Endothelial cell of umbilical vein (primary cell): ENCODE data around the gene GSE1. TPM values are rescaled to one million over a fixed set of nuclear protein-coding genes. Genes with fewer than 3 reads are reported as not detected.
A peak's percentile ranks its signal among the peaks of the same experiment; 100 is the strongest.

ENCODE experiments used
- BruUV-seq: library from RNA; stranded (reverse); fragments of 400-500 nt; replicated peaks from 2 replicates; lab custom pipeline; 2021; lab: Mats Ljungman, UMichigan
- CTCF ChIA-PET: fragments of 300-600, 350-600 bp; sonication (Branson Sonifier 250); formaldehyde crosslinking; loops from one replicate; lab custom pipeline; 2021; ENCODE audit warnings: antibody characterized with exemption, inconsistent platforms; lab: Charles Lee
- POLR2A ChIA-PET: fragments of 300-600, 350-600 bp; sonication (Branson Sonifier 250); formaldehyde crosslinking; loops from one replicate; lab custom pipeline; 2021; ENCODE audit warnings: antibody characterized with exemption, inconsistent platforms; lab: Charles Lee
- DNase-seq: peaks from one replicate; pipeline ENCODE4 v3.0.0-alpha.2; 2011; ENCODE audit warnings: low read depth, low spot score
- FAIRE-seq: peaks from 2 replicates; lab custom pipeline; 2011; peaks lifted over from hg19 to GRCh38; lab: Jason Lieb, UNC
- H2AFZ ChIP-seq: 2 replicates; pipeline ENCODE4 v1.6.0; 2012; ENCODE audit warnings: low read depth, low read length, control low read depth, inconsistent platforms
- H3K27ac ChIP-seq: 2 replicates; pipeline ENCODE4 v1.5.1; 2011; ENCODE audit warnings: low read depth, mild to moderate bottlenecking, control low read depth, low read length, moderate library complexity; ENCODE audit not compliant: insufficient read depth
- H3K27me3 ChIP-seq, 2 experiments: 2 replicates each; pipeline versions ENCODE4 v1.6.0 to v1.6.1; 2011; ENCODE audit warnings: low read length in 2 of 2, mixed read lengths in 1 of 2; ENCODE audit not compliant: control insufficient read depth in 2 of 2, insufficient read depth in 2 of 2
- H3K36me3 ChIP-seq, 2 experiments: 2 replicates in 1 of 2; 3 replicates in 1 of 2; pipeline ENCODE4 v1.5.1; 2011; ENCODE audit warnings: low read length in 2 of 2, mild to moderate bottlenecking in 1 of 2, moderate library complexity in 1 of 2; ENCODE audit not compliant: control insufficient read depth in 2 of 2, insufficient read depth in 2 of 2; ENCODE audit errors: extremely low read depth in 1 of 2
- H3K4me1 ChIP-seq: 3 replicates; pipeline ENCODE4 v1.5.1; 2011; ENCODE audit warnings: mild to moderate bottlenecking, low read length; ENCODE audit not compliant: control insufficient read depth, insufficient read depth; ENCODE audit errors: extremely low read depth
- H3K4me2 ChIP-seq: 2 replicates; pipeline ENCODE4 v1.6.1; 2011; ENCODE audit warnings: low read length, control low read depth, mixed read lengths; ENCODE audit not compliant: insufficient read depth
- H3K4me3 ChIP-seq, 3 experiments: fragments of 200-600 bp in 1 of 3; sonication (generic), shearing (Covaris generic) in 1 of 3; replicated peaks in 1 of 3; 2 replicates each; pipeline ENCODE4 v1.5.1; 2011 to 2016; ENCODE audit warnings: control low read depth in 3 of 3, low read length in 3 of 3, mild to moderate bottlenecking in 2 of 3, inconsistent platforms in 1 of 3, low read depth in 1 of 3, moderate library complexity in 1 of 3; ENCODE audit not compliant: insufficient read depth in 1 of 3
- H3K79me2 ChIP-seq: 2 replicates; pipeline ENCODE4 v1.6.0; 2012; ENCODE audit warnings: low read length, inconsistent platforms; ENCODE audit not compliant: control insufficient read depth, insufficient read depth
- H3K9ac ChIP-seq: replicated peaks from 2 replicates; pipeline ENCODE3; 2011; ENCODE audit warnings: low read length, control low read depth; ENCODE audit not compliant: insufficient read depth; ENCODE audit errors: extremely low read depth
- H3K9me1 ChIP-seq: replicated peaks from 3 replicates; pipeline ENCODE4 v1.6.0; 2011; ENCODE audit warnings: mild to moderate bottlenecking, low read length; ENCODE audit not compliant: control insufficient read depth, insufficient read depth; ENCODE audit errors: extremely low read depth
- H3K9me3 ChIP-seq: replicated peaks from 2 replicates; pipeline ENCODE4 v1.5.1; 2012; ENCODE audit warnings: low read length, inconsistent platforms; ENCODE audit not compliant: control insufficient read depth, insufficient read depth
- H4K20me1 ChIP-seq: replicated peaks from 2 replicates; pipeline ENCODE3; 2011; ENCODE audit warnings: mild to moderate bottlenecking, low read length; ENCODE audit not compliant: control insufficient read depth, insufficient read depth; ENCODE audit errors: extremely low read depth
- EZH2 ChIP-seq: IDR thresholded peaks from 2 replicates; pipeline ENCODE4 v1.6.1; 2012; ENCODE audit warnings: borderline replicate concordance, low read depth, mild to moderate bottlenecking, moderate library complexity, low read length, inconsistent platforms; ENCODE audit not compliant: severe bottlenecking
- FOS ChIP-seq: IDR thresholded peaks from 2 replicates; pipeline ENCODE4 v1.6.1; 2011; ENCODE audit warnings: mild to moderate bottlenecking, low read length, moderate library complexity, borderline replicate concordance; ENCODE audit not compliant: insufficient read depth
- GATA2 ChIP-seq: IDR thresholded peaks from 2 replicates; pipeline ENCODE4 v1.7.0; 2011; ENCODE audit warnings: low read depth, mild to moderate bottlenecking, moderate library complexity, mixed read lengths, low read length; ENCODE audit not compliant: insufficient read length, insufficient read depth
- JUN ChIP-seq: IDR thresholded peaks from 2 replicates; pipeline ENCODE4 v1.6.1; 2011; ENCODE audit warnings: borderline replicate concordance, low read depth; ENCODE audit not compliant: insufficient read length, insufficient read depth
- MYC ChIP-seq: IDR thresholded peaks from one replicate; pipeline ENCODE4 v1.6.1; 2011; ENCODE audit warnings: mild to moderate bottlenecking, low read depth, low read length
- POLR2A ChIP-seq: IDR thresholded peaks from 2 replicates; pipeline ENCODE4 v1.6.1; 2012; ENCODE audit warnings: low read depth, mild to moderate bottlenecking, control low read depth, low read length
- POLR2AphosphoS5 ChIP-seq: IDR thresholded peaks from 2 replicates; pipeline ENCODE4 v1.6.1; 2012; ENCODE audit warnings: low read depth, mild to moderate bottlenecking, control low read depth, low read length, moderate library complexity; ENCODE audit not compliant: insufficient read depth
- dilution Hi-C: fragments of 300-500 bp; cut with MboI; formaldehyde crosslinking; loops from one replicate; pipeline ENCODE4 v1.15.0; 2019; ENCODE audit warnings: low sequenced_read_pairs; ENCODE audit not compliant: extremely low pct_ligation_motif_present
- intact Hi-C: fragments of 100-400 bp; cut with micrococcal nuclease; formaldehyde crosslinking; loops from one replicate; pipeline ENCODE4 v1.10.0; 2022
- polyA plus RNA-seq, 4 experiments: library from polyadenylated mRNA; depleted of rRNA in 3 of 4; stranded (reverse) in 3 of 4; unstranded in 1 of 4; fragments of >200 nt; gene quantifications; 2 replicates each; pipeline versions ENCODE4 v1.2.1 to v1.2.3, GENCODE V29; 2011 to 2012; ENCODE audit warnings: missing spikeins in 1 of 4
- total RNA-seq: library from RNA; stranded (reverse); gene quantifications from 2 replicates; pipeline ENCODE4 v1.2.3, GENCODE V29; 2021
- TF ChIP-seq, protein P1 (sequence below), 2 donors: IDR thresholded peaks; 1 replicate in 1 of 2; 2 replicates in 1 of 2; pipeline ENCODE4 v1.5.1; 2011; ENCODE audit warnings: low read length in 2 of 2, mild to moderate bottlenecking in 2 of 2, moderate library complexity in 2 of 2, control low read depth in 1 of 2, inconsistent platforms in 1 of 2, low read depth in 1 of 2; ENCODE audit not compliant: insufficient read depth in 1 of 2; ENCODE audit errors: extremely low read depth in 1 of 2
- TF ChIP-seq, protein P2 (sequence below): IDR thresholded peaks from 2 replicates; pipeline ENCODE4 v1.6.1; 2011; ENCODE audit not compliant: insufficient read depth, insufficient read length

Gene GSE1
- total and polyA plus RNA-seq, 2 donors (not counting 3 experiments of a cell fraction or from before 2014, with no cell fraction given): 4.2 to 18.3 TPM

DNA sequence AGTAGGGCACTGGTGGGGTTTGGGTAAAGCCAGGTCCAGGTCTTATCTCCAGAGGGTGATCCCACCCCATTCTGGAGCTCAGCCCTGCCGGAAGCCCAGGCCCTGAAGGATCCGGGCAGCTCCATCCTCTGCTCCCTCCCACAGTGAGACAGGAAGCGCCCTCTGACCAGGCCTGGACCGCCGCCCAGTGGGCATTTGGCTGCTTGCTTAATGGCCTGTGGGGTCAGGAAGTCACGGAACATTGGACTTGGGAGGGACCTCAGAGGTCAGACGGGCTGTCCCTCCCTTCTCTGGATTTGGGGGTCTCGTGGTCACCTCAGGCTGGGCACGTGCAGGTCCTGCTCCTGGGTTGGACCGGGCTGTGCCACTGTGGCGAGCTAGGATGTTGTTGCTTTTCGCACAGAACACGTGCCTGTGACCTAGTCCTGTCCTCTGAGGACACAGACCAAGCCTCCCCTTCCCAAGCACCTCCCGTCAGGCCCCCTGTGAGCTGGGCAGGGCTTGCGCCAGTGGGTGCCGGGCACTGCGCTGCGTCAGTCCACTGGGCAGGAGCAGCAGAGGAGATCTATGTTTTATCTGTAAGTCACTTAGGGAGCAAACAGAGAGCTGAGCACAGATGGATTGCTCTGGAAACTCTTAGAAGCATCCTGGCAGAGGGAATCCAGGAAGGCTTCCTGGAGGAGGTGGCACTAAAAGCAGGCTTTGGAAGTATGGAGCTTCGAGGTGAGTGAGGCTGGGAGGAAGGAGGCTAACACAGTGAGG lies 49.4 kb upstream of the GSE1 start:
- POLR2A ChIA-PET: no interaction called here
- no peaks in the 10 kb centered on the region for H3K27me3 ChIP-seq
- dilution Hi-C loops (no loop called here), intact Hi-C loops (loop anchor here (1.0 kb wide), 3 partner anchors 8 to 143 kb away; no protein-coding TSS in a partner anchor)
- DNase-seq: peak; percentile 75
- H3K9me3 ChIP-seq: no peaks in the 10 kb centered on the region
- H4K20me1 ChIP-seq: peaks cover 3% of the 10 kb centered on the region
- H3K36me3 ChIP-seq: no peaks in the 10 kb centered on the region
- no peak overlapping the region for H2AFZ ChIP-seq
- H3K4me1 ChIP-seq: peaks cover 14% of the 10 kb centered on the region
- H3K79me2 ChIP-seq: no peaks in the 10 kb centered on the region
- H3K9me1 ChIP-seq: no peaks in the 10 kb centered on the region
- peak; percentile 98 for FAIRE-seq
- CTCF ChIA-PET: interaction anchor here (0.6 to 2.2 kb wide), 18 partner anchors 10 to 310 kb away, joined by 3 to 30 read pairs (median 4); no protein-coding TSS in a partner anchor
- no peak overlapping the region for H3K4me3 ChIP-seq
- TF ChIP-seq MYC: no peak
- TF ChIP-seq POLR2AphosphoS5: peak; percentile 78
- TF ChIP-seq, protein P1, sequence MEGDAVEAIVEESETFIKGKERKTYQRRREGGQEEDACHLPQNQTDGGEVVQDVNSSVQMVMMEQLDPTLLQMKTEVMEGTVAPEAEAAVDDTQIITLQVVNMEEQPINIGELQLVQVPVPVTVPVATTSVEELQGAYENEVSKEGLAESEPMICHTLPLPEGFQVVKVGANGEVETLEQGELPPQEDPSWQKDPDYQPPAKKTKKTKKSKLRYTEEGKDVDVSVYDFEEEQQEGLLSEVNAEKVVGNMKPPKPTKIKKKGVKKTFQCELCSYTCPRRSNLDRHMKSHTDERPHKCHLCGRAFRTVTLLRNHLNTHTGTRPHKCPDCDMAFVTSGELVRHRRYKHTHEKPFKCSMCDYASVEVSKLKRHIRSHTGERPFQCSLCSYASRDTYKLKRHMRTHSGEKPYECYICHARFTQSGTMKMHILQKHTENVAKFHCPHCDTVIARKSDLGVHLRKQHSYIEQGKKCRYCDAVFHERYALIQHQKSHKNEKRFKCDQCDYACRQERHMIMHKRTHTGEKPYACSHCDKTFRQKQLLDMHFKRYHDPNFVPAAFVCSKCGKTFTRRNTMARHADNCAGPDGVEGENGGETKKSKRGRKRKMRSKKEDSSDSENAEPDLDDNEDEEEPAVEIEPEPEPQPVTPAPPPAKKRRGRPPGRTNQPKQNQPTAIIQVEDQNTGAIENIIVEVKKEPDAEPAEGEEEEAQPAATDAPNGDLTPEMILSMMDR (IDR thresholded peaks at IDR 0.05; ENCODE audit: extremely low read depth in 1 of 2, insufficient read depth in 1 of 2, low read depth in 1 of 2, low read length in 2 of 2): peak; percentile 26 to 35
- peak; percentile 54 for TF ChIP-seq GATA2
- no peak for TF ChIP-seq FOS
- TF ChIP-seq, protein P2, sequence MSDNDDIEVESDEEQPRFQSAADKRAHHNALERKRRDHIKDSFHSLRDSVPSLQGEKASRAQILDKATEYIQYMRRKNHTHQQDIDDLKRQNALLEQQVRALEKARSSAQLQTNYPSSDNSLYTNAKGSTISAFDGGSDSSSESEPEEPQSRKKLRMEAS: peak; percentile 33
- no peak for TF ChIP-seq JUN
- TF ChIP-seq EZH2: no peak
- TF ChIP-seq POLR2A: peak; percentile 45
- no peak overlapping the region for H3K4me2 ChIP-seq
- H3K9ac ChIP-seq: no peak overlapping the region
- H3K27ac ChIP-seq: no peak overlapping the region
- BruUV-seq: no TSS peak
